H9 (cell line): Measurements from ENCODE around the gene HIBCH. TPM values are rescaled to one million over a fixed set of nuclear protein-coding genes. Genes with fewer than 3 reads are reported as not detected.

Experiments used
- DNase-seq: peaks from one replicate; pipeline ENCODE4 v3.0.0-alpha.2; 2017
- H2AFZ ChIP-seq: one replicate; pipeline ENCODE4 v1.6.1; 2013; ENCODE audit warnings: mild to moderate bottlenecking, low read length, control low read depth, moderate library complexity
- H2AK5ac ChIP-seq: 2 replicates; pipeline ENCODE4 v1.6.1; 2013; ENCODE audit warnings: low read length, control low read depth, mixed read lengths; ENCODE audit not compliant: insufficient read length
- H2BK120ac ChIP-seq: one replicate; pipeline ENCODE4 v1.6.1; 2013; ENCODE audit warnings: low read depth, mild to moderate bottlenecking, low read length, control low read depth, inconsistent platforms; ENCODE audit not compliant: poor library complexity, severe bottlenecking
- H2BK12ac ChIP-seq: 2 replicates; pipeline ENCODE4 v1.6.1; 2013; ENCODE audit warnings: low read length, control low read depth, mixed read lengths, low read depth; ENCODE audit not compliant: insufficient read length
- H2BK15ac ChIP-seq: 2 replicates; pipeline ENCODE4 v1.6.1; 2013; ENCODE audit warnings: low read depth, low read length, control low read depth
- H2BK20ac ChIP-seq: one replicate; pipeline ENCODE4 v1.6.1; 2013; ENCODE audit warnings: low read depth, mild to moderate bottlenecking, low read length, control low read depth, inconsistent platforms; ENCODE audit not compliant: poor library complexity, severe bottlenecking
- H2BK5ac ChIP-seq: 2 replicates; pipeline ENCODE4 v1.6.1; 2013; ENCODE audit warnings: low read length, control low read depth, mixed read lengths; ENCODE audit not compliant: insufficient read length
- H3K14ac ChIP-seq: 2 replicates; pipeline ENCODE4 v1.6.1; 2013; ENCODE audit warnings: low read length, control low read depth; ENCODE audit not compliant: insufficient read depth
- H3K18ac ChIP-seq: 2 replicates; pipeline ENCODE4 v1.6.1; 2013; ENCODE audit warnings: low read depth, mild to moderate bottlenecking, mixed read lengths, low read length, control low read depth; ENCODE audit not compliant: insufficient read length
- H3K23ac ChIP-seq: 2 replicates; pipeline ENCODE4 v1.6.1; 2013; ENCODE audit warnings: low read length, control low read depth, mixed read lengths, low read depth; ENCODE audit not compliant: insufficient read length
- H3K23me2 ChIP-seq: 2 replicates; pipeline ENCODE4 v1.6.1; 2013; ENCODE audit warnings: low read depth, mild to moderate bottlenecking, mixed read lengths, low read length, control low read depth; ENCODE audit not compliant: insufficient read length, poor library complexity, severe bottlenecking
- H3K27ac ChIP-seq: 2 replicates; pipeline ENCODE4 v1.5.1; 2013; ENCODE audit warnings: low read length, control low read depth, mixed read lengths, low read depth; ENCODE audit not compliant: insufficient read length
- H3K27me3 ChIP-seq: 2 replicates; pipeline ENCODE4 v1.6.1; 2013; ENCODE audit warnings: low read length, control low read depth, inconsistent platforms; ENCODE audit not compliant: insufficient read depth
- H3K4ac ChIP-seq: 2 replicates; pipeline ENCODE4 v1.6.1; 2013; ENCODE audit warnings: low read depth, mild to moderate bottlenecking, control low read depth, inconsistent platforms, low read length, moderate library complexity
- H3K4me1 ChIP-seq: 2 replicates; pipeline ENCODE4 v1.6.1; 2013; ENCODE audit warnings: low read length, control low read depth, inconsistent platforms; ENCODE audit not compliant: insufficient read depth
- H3K4me2 ChIP-seq: 2 replicates; pipeline ENCODE4 v1.6.1; 2013; ENCODE audit warnings: low read length, control low read depth, mixed read lengths; ENCODE audit not compliant: insufficient read length, insufficient read depth
- H3K56ac ChIP-seq: 2 replicates; pipeline ENCODE4 v1.6.1; 2013; ENCODE audit warnings: low read depth, mild to moderate bottlenecking, mixed read lengths, low read length, control low read depth; ENCODE audit not compliant: insufficient read length
- H3K79me1 ChIP-seq: 2 replicates; pipeline ENCODE4 v1.6.1; 2013; ENCODE audit warnings: low read depth, mild to moderate bottlenecking, moderate library complexity, low read length, control low read depth, inconsistent platforms; ENCODE audit not compliant: insufficient read depth, poor library complexity, severe bottlenecking
- H3K79me2 ChIP-seq: 2 replicates; pipeline ENCODE4 v1.6.1; 2013; ENCODE audit warnings: low read length, control low read depth, inconsistent platforms; ENCODE audit not compliant: insufficient read depth
- H3K9ac ChIP-seq: 2 replicates; pipeline ENCODE4 v1.6.1; 2013; ENCODE audit warnings: low read length, control low read depth, mixed read lengths; ENCODE audit not compliant: insufficient read length; ENCODE audit errors: extremely low read depth
- H3K9me3 ChIP-seq: one replicate; pipeline ENCODE4 v1.6.1; 2013; ENCODE audit warnings: low read depth, low read length, inconsistent platforms; ENCODE audit not compliant: control insufficient read depth
- H3T11ph ChIP-seq: one replicate; pipeline ENCODE4 v1.6.1; 2013; ENCODE audit warnings: mild to moderate bottlenecking, low read length, control low read depth, inconsistent platforms
- H4K20me1 ChIP-seq: one replicate; pipeline ENCODE4 v1.6.1; 2013; ENCODE audit not compliant: control insufficient read depth, insufficient read length, insufficient read depth
- H4K5ac ChIP-seq: 2 replicates; pipeline ENCODE4 v1.6.1; 2013; ENCODE audit warnings: low read depth, mild to moderate bottlenecking, mixed read lengths, low read length, control low read depth; ENCODE audit not compliant: insufficient read length
- H4K8ac ChIP-seq: replicated peaks from 2 replicates; pipeline ENCODE4 v1.6.1; 2013; ENCODE audit warnings: low read length, control low read depth, mixed read lengths, low read depth; ENCODE audit not compliant: insufficient read length
- H4K91ac ChIP-seq: 2 replicates; pipeline ENCODE4 v1.6.1; 2013; ENCODE audit warnings: low read depth, mild to moderate bottlenecking, moderate library complexity, mixed read lengths, low read length, control low read depth; ENCODE audit not compliant: insufficient read length
- H3K27ac Mint-ChIP-seq, 3 experiments: 2 replicates in 2 of 3; 3 replicates in 1 of 3; pipeline ENCODE4 v1.8.0; 2020 to 2021; ENCODE audit warnings: mixed read lengths in 3 of 3, mild to moderate bottlenecking in 1 of 3, moderate library complexity in 1 of 3
- H3K27me3 Mint-ChIP-seq: 2 replicates; pipeline ENCODE4 v1.8.0; 2021; ENCODE audit warnings: low read depth, mild to moderate bottlenecking, moderate library complexity, mixed read lengths
- H3K36me3 Mint-ChIP-seq, 3 experiments: 2 replicates in 2 of 3; 3 replicates in 1 of 3; pipeline ENCODE4 v1.8.0; 2020 to 2021; ENCODE audit warnings: low read depth in 3 of 3, mixed read lengths in 3 of 3; ENCODE audit not compliant: insufficient read depth in 1 of 3
- H3K4me1 Mint-ChIP-seq, 2 experiments: 2 replicates each; pipeline ENCODE4 v1.8.0; 2020; ENCODE audit warnings: mixed read lengths in 2 of 2
- H3K4me3 Mint-ChIP-seq, 2 experiments: 2 replicates in 1 of 2; 3 replicates in 1 of 2; pipeline ENCODE4 v1.8.0; 2020 to 2021; ENCODE audit warnings: mild to moderate bottlenecking in 2 of 2, mixed read lengths in 2 of 2, moderate library complexity in 1 of 2
- H3K9me3 Mint-ChIP-seq, 2 experiments: 2 replicates in 1 of 2; 3 replicates in 1 of 2; pipeline ENCODE4 v1.8.0; 2020; ENCODE audit warnings: mild to moderate bottlenecking in 2 of 2, mixed read lengths in 2 of 2, moderate library complexity in 1 of 2
- WGBS: extraction: QIAGEN DNeasy Blood & Tissue Kit; methylation state at CpG from one replicate; pipeline ENCODE4 v1.1.7; 2013; ENCODE audit warnings: missing lambda C conversion rate, low lambda C conversion rate, mixed read lengths; ENCODE audit not compliant: insufficient read length; ENCODE audit errors: extremely low coverage; 5-methylcytosine and 5-hydroxymethylcytosine counted together
- total RNA-seq: library from RNA; stranded (reverse); gene quantifications from 2 replicates; pipeline ENCODE4 v1.2.1, GENCODE V29; 2021
- TF ChIP-seq, protein P1 (sequence below): fragments of 200-600 bp; sonication (generic); conservative IDR thresholded peaks from 3 replicates; pipeline ENCODE4 v1.8.0; 2021; ENCODE audit warnings: antibody characterized with exemption, mild to moderate bottlenecking

The HIBCH gene
- total RNA-seq, 1 experiment from 2014 or later: 28.0 TPM

DNA sequence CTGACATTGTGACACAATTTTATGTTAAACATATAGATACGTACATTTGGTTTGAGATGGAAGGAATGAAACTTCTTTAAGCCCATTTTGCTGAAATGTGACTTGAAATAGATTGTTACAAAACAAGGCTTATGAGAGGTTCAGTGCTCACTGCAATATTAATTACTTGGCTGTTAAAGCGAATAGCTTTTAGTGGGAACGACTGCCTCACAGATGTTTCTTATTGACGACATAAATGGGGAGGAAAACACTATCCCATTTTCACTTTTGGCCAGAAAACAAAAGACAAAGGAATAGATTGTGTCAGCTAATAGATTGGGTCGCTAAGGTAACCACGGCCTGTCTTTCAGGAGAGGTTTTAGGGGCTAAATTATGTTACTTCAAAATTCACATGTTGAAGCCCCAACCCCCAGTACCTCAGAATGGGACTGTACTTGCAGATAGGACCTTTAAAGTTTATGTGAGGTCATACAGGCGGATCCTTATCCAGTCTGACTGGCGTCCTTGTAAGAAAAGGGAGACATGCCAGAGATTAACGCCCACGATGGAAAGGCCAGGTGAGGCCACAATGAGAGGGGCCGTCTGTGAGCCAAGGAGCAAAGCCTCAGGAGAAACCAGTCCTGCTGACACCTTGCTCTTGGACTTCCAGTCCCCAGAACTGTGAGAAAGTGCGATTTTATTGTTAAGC lies 34.5 kb upstream of the HIBCH start:
- Histone ChIP-seq H3K4me1 (no peaks in the 10 kb centered on the region), H3K79me1 (no peaks in the 10 kb centered on the region), H2BK20ac (no peak overlapping the region), H3K4ac (no peak overlapping the region), H2BK120ac (no peak overlapping the region), H2BK15ac (no peak overlapping the region), H2AK5ac (no peak overlapping the region), H3K27me3 (no peaks in the 10 kb centered on the region), H3K56ac (no peak overlapping the region), H4K5ac (no peak overlapping the region), H3T11ph (no peak overlapping the region), H4K91ac (no peak overlapping the region), H2BK5ac (no peak overlapping the region), H3K23ac (no peak overlapping the region), H3K9ac (no peak overlapping the region), H3K23me2 (no peaks in the 10 kb centered on the region), H2AFZ (no peak overlapping the region), H4K20me1 (no peaks in the 10 kb centered on the region), H3K18ac (no peak overlapping the region), H3K79me2 (no peaks in the 10 kb centered on the region), H3K9me3 (no peaks in the 10 kb centered on the region), H2BK12ac (no peak overlapping the region), H3K14ac (no peak overlapping the region), H4K8ac (no peak overlapping the region), H3K4me2 (no peak overlapping the region), H3K27ac (no peak overlapping the region)
- Mint-ChIP-seq H3K9me3 (no peaks in the 10 kb centered on the region), H3K27me3 (no peaks in the 10 kb centered on the region), H3K4me1 (peaks cover 5 to 12% of the 10 kb centered on the region in 2 experiments), H3K27ac (no peak overlapping the region; a peak in 1 of 7 replicates), H3K36me3 (no peaks in the 10 kb centered on the region), H3K4me3 (no peak overlapping the region)
- DNase-seq: no peak
- no CpG with 5 or more reads among the region's 12 CpGs for WGBS
- TF ChIP-seq, protein P1, sequence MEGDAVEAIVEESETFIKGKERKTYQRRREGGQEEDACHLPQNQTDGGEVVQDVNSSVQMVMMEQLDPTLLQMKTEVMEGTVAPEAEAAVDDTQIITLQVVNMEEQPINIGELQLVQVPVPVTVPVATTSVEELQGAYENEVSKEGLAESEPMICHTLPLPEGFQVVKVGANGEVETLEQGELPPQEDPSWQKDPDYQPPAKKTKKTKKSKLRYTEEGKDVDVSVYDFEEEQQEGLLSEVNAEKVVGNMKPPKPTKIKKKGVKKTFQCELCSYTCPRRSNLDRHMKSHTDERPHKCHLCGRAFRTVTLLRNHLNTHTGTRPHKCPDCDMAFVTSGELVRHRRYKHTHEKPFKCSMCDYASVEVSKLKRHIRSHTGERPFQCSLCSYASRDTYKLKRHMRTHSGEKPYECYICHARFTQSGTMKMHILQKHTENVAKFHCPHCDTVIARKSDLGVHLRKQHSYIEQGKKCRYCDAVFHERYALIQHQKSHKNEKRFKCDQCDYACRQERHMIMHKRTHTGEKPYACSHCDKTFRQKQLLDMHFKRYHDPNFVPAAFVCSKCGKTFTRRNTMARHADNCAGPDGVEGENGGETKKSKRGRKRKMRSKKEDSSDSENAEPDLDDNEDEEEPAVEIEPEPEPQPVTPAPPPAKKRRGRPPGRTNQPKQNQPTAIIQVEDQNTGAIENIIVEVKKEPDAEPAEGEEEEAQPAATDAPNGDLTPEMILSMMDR: no peak
